ENCODE data around the gene SORL1. TPM values are rescaled to one million over a fixed set of nuclear protein-coding genes. Genes with fewer than 3 reads are reported as not detected.

SORL1 gene
- total RNA-seq, 1 donor from 2014 or later: 39.0 TPM

- TF ChIP-seq, protein P1, sequence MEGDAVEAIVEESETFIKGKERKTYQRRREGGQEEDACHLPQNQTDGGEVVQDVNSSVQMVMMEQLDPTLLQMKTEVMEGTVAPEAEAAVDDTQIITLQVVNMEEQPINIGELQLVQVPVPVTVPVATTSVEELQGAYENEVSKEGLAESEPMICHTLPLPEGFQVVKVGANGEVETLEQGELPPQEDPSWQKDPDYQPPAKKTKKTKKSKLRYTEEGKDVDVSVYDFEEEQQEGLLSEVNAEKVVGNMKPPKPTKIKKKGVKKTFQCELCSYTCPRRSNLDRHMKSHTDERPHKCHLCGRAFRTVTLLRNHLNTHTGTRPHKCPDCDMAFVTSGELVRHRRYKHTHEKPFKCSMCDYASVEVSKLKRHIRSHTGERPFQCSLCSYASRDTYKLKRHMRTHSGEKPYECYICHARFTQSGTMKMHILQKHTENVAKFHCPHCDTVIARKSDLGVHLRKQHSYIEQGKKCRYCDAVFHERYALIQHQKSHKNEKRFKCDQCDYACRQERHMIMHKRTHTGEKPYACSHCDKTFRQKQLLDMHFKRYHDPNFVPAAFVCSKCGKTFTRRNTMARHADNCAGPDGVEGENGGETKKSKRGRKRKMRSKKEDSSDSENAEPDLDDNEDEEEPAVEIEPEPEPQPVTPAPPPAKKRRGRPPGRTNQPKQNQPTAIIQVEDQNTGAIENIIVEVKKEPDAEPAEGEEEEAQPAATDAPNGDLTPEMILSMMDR (conservative IDR thresholded peaks at IDR 0.05): no peak
- Mint-ChIP-seq H3K36me3 (peaks cover 37% of the 10 kb centered on the region), H3K9me3 (no peaks in the 10 kb centered on the region), H3K4me1 (ENCODE audit: unreplicated experiment) (no peaks in the 10 kb centered on the region), H3K27me3 (no peaks in the 10 kb centered on the region), H3K4me3 (no peak overlapping the region), H3K27ac (no peak overlapping the region)
- no peak for DNase-seq (ENCODE audit: extremely low spot score, unreplicated experiment)
These were observed 42.4 kb downstream of the SORL1 start for GRCh38 chr11:121494355-121495099.

GRCh38 chr11:121497176-121497998 is 45.3 kb downstream of the SORL1 start:
- H3K4me3 Mint-ChIP-seq: no peak overlapping the region
- TF ChIP-seq, protein P1 (conservative IDR thresholded peaks at IDR 0.05): no peak
- H3K4me1 Mint-ChIP-seq (ENCODE audit: unreplicated experiment): no peaks in the 10 kb centered on the region
- H3K9me3 Mint-ChIP-seq: peaks cover 4% of the 10 kb centered on the region
- no peak overlapping the region for H3K27ac Mint-ChIP-seq
- H3K36me3 Mint-ChIP-seq: peaks cover 33% of the 10 kb centered on the region
- no peak for DNase-seq (ENCODE audit: extremely low spot score, unreplicated experiment)
- no peaks in the 10 kb centered on the region for H3K27me3 Mint-ChIP-seq

GRCh38 chr11:121499405-121499804 is 47.3 kb downstream of the SORL1 start:
- Mint-ChIP-seq H3K4me1 (ENCODE audit: unreplicated experiment) (no peaks in the 10 kb centered on the region), H3K36me3 (peaks cover 33% of the 10 kb centered on the region), H3K4me3 (no peak overlapping the region), H3K9me3 (peaks cover 4% of the 10 kb centered on the region), H3K27ac (no peak overlapping the region), H3K27me3 (no peaks in the 10 kb centered on the region)
- DNase-seq (ENCODE audit: extremely low spot score, unreplicated experiment): no peak
- TF ChIP-seq, protein P1 (conservative IDR thresholded peaks at IDR 0.05): no peak

DNA sequence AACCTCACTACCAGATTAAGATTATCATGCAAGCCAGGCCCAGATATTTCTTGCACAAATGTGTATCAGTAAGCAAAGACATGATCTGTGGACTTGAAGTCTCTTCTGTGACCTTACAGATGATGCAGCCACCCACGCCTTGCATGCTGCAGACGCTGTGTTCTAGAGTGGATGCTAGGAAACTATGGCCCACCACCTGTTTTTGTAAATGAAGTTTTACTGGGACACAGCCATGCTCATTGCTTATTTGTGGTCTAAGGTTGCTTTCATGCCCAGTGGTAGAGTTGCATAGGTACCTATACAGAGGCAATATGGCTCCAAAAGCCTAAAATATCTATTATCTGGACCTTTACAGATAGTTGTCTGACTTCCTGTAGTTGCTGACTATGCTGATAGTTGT is 48.2 kb downstream of the SORL1 start:
- Mint-ChIP-seq H3K36me3 (peaks cover 35% of the 10 kb centered on the region), H3K27ac (no peak overlapping the region), H3K4me3 (no peak overlapping the region), H3K4me1 (ENCODE audit: unreplicated experiment) (no peaks in the 10 kb centered on the region), H3K9me3 (peaks cover 4% of the 10 kb centered on the region), H3K27me3 (no peaks in the 10 kb centered on the region)
- TF ChIP-seq, protein P1 (conservative IDR thresholded peaks at IDR 0.05): no peak
- no peak for DNase-seq (ENCODE audit: extremely low spot score, unreplicated experiment)

GRCh38 chr11:121500717-121501116 is 48.6 kb downstream of the SORL1 start:
- H3K27me3 Mint-ChIP-seq: no peaks in the 10 kb centered on the region
- H3K27ac Mint-ChIP-seq: no peak overlapping the region
- DNase-seq (ENCODE audit: extremely low spot score, unreplicated experiment): no peak
- H3K4me3 Mint-ChIP-seq: no peak overlapping the region
- peaks cover 36% of the 10 kb centered on the region for H3K36me3 Mint-ChIP-seq
- TF ChIP-seq, protein P1 (conservative IDR thresholded peaks at IDR 0.05): no peak
- H3K4me1 Mint-ChIP-seq (ENCODE audit: unreplicated experiment): no peaks in the 10 kb centered on the region
- peaks cover 7% of the 10 kb centered on the region for H3K9me3 Mint-ChIP-seq
